NCI-H1436 treated with DMSO at 0.1 percent for 48 hours (cell line): ENCODE measurements around the gene RPS6KA5.
"Not testable (repeated sequence)": the region's sequence is repeated elsewhere in the genome, so short reads cannot be mapped to it uniquely, and the experiment has no call there.

Experiments used
- DNase-seq: peaks from one replicate; lab custom pipeline; 2025; lab: John Stamatoyannopoulos, UW

Gene RPS6KA5

GRCh38 chr14:90985601-90986242 lies 74.7 kb downstream of the RPS6KA5 start:
- DNase-seq, result no peak

- no peak for DNase-seq
Observed at GRCh38 chr14:90983560-90983959, 76.9 kb downstream of the RPS6KA5 start.

GRCh38 chr14:90981636-90982035 lies 78.8 kb downstream of the RPS6KA5 start:
- no peak for DNase-seq

- not testable (repeated sequence) for DNase-seq
Observed at GRCh38 chr14:90980636-90981035, 79.8 kb downstream of the RPS6KA5 start.

GRCh38 chr14:90979515-90979914 lies 80.9 kb downstream of the RPS6KA5 start:
- no peak for DNase-seq

GRCh38 chr14:90976101-90976500 lies 84.3 kb downstream of the RPS6KA5 start:
- no peak for DNase-seq

GRCh38 chr14:90971687-90972086 lies 88.8 kb downstream of the RPS6KA5 start:
- no peak for DNase-seq

GRCh38 chr14:90970167-90970600 lies 90.3 kb downstream of the RPS6KA5 start:
- no peak for DNase-seq

GRCh38 chr14:90969531-90970166 lies 90.8 kb downstream of the RPS6KA5 start:
- no peak for DNase-seq

- DNase-seq, result no peak
Observed at GRCh38 chr14:90968025-90968424, 92.4 kb downstream of the RPS6KA5 start.

- no peak for DNase-seq
Observed at GRCh38 chr14:90966493-90966892, 93.9 kb downstream of the RPS6KA5 start.

- no peak for DNase-seq
Observed at GRCh38 chr14:90965765-90966164, 94.7 kb downstream of the RPS6KA5 start.

GRCh38 chr14:90963343-90963742 lies 97.1 kb downstream of the RPS6KA5 start:
- DNase-seq, result no peak

GRCh38 chr14:90962505-90963109 lies 97.8 kb downstream of the RPS6KA5 start:
- no peak for DNase-seq

- DNase-seq, result no peak
Observed at GRCh38 chr14:90960818-90961217, 99.6 kb downstream of the RPS6KA5 start.

GRCh38 chr14:90959344-90959743 lies 101.1 kb downstream of the RPS6KA5 start:
- DNase-seq, result no peak

GRCh38 chr14:90956273-90956672 lies 104.2 kb downstream of the RPS6KA5 start:
- no peak for DNase-seq

- DNase-seq, result not testable (repeated sequence)
Observed at GRCh38 chr14:90953643-90954042, 106.8 kb downstream of the RPS6KA5 start.

- DNase-seq, result no peak
Observed at GRCh38 chr14:90943367-90943766, 117.1 kb downstream of the RPS6KA5 start.

GRCh38 chr14:90942511-90942910 lies 117.9 kb downstream of the RPS6KA5 start:
- no peak for DNase-seq

GRCh38 chr14:90941706-90942105 lies 118.7 kb downstream of the RPS6KA5 start:
- no peak for DNase-seq

- no peak for DNase-seq
Observed at GRCh38 chr14:90940318-90940962, 120.0 kb downstream of the RPS6KA5 start.

GRCh38 chr14:90939252-90939795 lies 121.1 kb downstream of the RPS6KA5 start:
- DNase-seq, result not testable (repeated sequence)
